Right atrium auricular region (tissue), 2 donors: ENCODE measurements around the gene TM9SF4. TPM values are rescaled to one million over a fixed set of nuclear protein-coding genes. Genes with fewer than 3 reads are reported as not detected.

Experiments
- DNase-seq: peaks from one replicate; pipeline ENCODE4 v3.0.0-alpha.2; 2019; ENCODE audit warnings: low spot score
- H3K27ac ChIP-seq, 2 donors: fragments of 200-600 bp; sonication (generic); 1 replicate in 1 of 2; 2 replicates in 1 of 2; pipeline ENCODE4 v1.5.1; 2016 to 2019
- H3K27me3 ChIP-seq, 2 donors: fragments of 200-600 bp; sonication (generic); one replicate each; pipeline versions ENCODE4 v1.5.1 to v1.6.0; 2017 to 2019
- H3K36me3 ChIP-seq: fragments of 200-600 bp; sonication (generic); one replicate; pipeline ENCODE4 v1.5.1; 2016
- H3K4me1 ChIP-seq, 2 donors: fragments of 200-600 bp; sonication (generic); one replicate each; pipeline versions ENCODE4 v1.5.1 to v1.6.0; 2017 to 2019
- H3K4me3 ChIP-seq, 2 donors: fragments of 200-600 bp; sonication (generic); 1 replicate in 1 of 2; 2 replicates in 1 of 2; pipeline ENCODE4 v1.5.1; 2017 to 2019; ENCODE audit warnings: mild to moderate bottlenecking in 1 of 2, moderate library complexity in 1 of 2
- H3K9me3 ChIP-seq, 2 donors: fragments of 200-600 bp; sonication (generic); one replicate each; pipeline ENCODE4 v1.5.1; 2019
- total RNA-seq, 2 donors: library from RNA; depleted of rRNA; stranded (reverse); fragments of >200 nt; gene quantifications; one replicate each; pipeline ENCODE4 v1.1.0, GENCODE V29; 2016
- TF ChIP-seq, protein P1 (sequence below), 2 donors: fragments of 200-600 bp; sonication (generic); IDR thresholded peaks; one replicate each; pipeline ENCODE4 v1.5.1; 2019; ENCODE audit warnings: antibody characterized with exemption in 2 of 2

Gene TM9SF4
- total RNA-seq, 2 donors from 2014 or later = 28.5 to 30.6 TPM

GRCh38 chr20:32181606-32182005, 72.1 kb downstream of the TM9SF4 start:
- no peak overlapping the region for H3K27ac ChIP-seq
- no peak overlapping the region for H3K4me3 ChIP-seq
- DNase-seq = no peak
- TF ChIP-seq, protein P1, sequence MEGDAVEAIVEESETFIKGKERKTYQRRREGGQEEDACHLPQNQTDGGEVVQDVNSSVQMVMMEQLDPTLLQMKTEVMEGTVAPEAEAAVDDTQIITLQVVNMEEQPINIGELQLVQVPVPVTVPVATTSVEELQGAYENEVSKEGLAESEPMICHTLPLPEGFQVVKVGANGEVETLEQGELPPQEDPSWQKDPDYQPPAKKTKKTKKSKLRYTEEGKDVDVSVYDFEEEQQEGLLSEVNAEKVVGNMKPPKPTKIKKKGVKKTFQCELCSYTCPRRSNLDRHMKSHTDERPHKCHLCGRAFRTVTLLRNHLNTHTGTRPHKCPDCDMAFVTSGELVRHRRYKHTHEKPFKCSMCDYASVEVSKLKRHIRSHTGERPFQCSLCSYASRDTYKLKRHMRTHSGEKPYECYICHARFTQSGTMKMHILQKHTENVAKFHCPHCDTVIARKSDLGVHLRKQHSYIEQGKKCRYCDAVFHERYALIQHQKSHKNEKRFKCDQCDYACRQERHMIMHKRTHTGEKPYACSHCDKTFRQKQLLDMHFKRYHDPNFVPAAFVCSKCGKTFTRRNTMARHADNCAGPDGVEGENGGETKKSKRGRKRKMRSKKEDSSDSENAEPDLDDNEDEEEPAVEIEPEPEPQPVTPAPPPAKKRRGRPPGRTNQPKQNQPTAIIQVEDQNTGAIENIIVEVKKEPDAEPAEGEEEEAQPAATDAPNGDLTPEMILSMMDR (IDR thresholded peaks at IDR 0.05) = no peak
- H3K36me3 ChIP-seq = no peaks in the 10 kb centered on the region
- H3K4me1 ChIP-seq = no peaks in the 10 kb centered on the region
- no peaks in the 10 kb centered on the region for H3K9me3 ChIP-seq
- H3K27me3 ChIP-seq = no peaks in the 10 kb centered on the region

DNA sequence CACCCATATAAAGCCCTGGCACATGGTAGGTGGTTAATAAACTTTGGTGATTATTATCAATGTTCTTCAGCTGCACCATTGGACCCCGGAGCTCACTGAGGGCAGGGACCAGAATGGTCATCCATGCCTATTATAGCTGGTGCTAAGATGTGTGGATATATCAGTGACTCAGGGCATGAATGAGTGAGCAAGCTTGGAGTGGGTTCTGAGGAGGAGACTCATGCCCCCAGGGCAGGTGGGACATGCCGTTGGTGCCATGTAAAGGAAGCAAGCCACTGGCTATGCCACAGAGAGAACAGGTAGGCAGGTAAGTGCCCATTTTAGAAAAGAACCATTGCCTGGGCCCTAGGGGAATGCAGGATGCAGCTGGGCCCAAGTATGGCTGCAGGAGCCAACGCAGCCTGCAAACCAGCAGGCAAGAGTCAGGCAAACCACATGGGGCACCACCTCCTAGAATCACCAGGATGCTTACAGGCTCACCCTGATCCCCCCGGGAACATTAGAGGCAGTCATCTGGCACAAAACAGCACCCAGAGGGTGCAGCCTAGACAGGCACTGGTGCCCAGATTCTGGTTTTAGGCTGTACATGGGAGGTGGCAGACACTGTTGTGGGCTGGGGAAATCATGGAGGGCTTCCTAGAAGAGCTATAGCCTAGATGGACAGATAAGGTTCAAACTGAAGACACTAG, 74.6 kb downstream of the TM9SF4 start:
- Histone ChIP-seq H3K9me3 (no peaks in the 10 kb centered on the region), H3K36me3 (no peaks in the 10 kb centered on the region), H3K4me3 (no peak overlapping the region), H3K27me3 (no peaks in the 10 kb centered on the region), H3K27ac (no peak overlapping the region), H3K4me1 (peaks cover 0 to 9% of the 10 kb centered on the region in 2 donors)
- TF ChIP-seq, protein P1 (IDR thresholded peaks at IDR 0.05) = no peak
- no peak for DNase-seq

- H3K27ac ChIP-seq = no peak overlapping the region
- H3K9me3 ChIP-seq = no peaks in the 10 kb centered on the region
- H3K4me3 ChIP-seq = no peak overlapping the region
- no peaks in the 10 kb centered on the region for H3K27me3 ChIP-seq
- TF ChIP-seq, protein P1 (IDR thresholded peaks at IDR 0.05) = no peak
- peaks cover 0 to 16% of the 10 kb centered on the region in 2 donors for H3K4me1 ChIP-seq
- DNase-seq = no peak
- no peaks in the 10 kb centered on the region for H3K36me3 ChIP-seq
These were observed 75.6 kb downstream of the TM9SF4 start for GRCh38 chr20:32184961-32185603.

- no peak for DNase-seq
- Histone ChIP-seq H3K4me1 (peaks cover 0 to 24% of the 10 kb centered on the region in 2 donors), H3K9me3 (no peaks in the 10 kb centered on the region), H3K36me3 (no peaks in the 10 kb centered on the region), H3K27ac (no peak overlapping the region), H3K27me3 (no peaks in the 10 kb centered on the region), H3K4me3 (no peak overlapping the region)
- TF ChIP-seq, protein P1 (IDR thresholded peaks at IDR 0.05) = no peak
These were observed 77.0 kb downstream of the TM9SF4 start for GRCh38 chr20:32186506-32186905.

DNA sequence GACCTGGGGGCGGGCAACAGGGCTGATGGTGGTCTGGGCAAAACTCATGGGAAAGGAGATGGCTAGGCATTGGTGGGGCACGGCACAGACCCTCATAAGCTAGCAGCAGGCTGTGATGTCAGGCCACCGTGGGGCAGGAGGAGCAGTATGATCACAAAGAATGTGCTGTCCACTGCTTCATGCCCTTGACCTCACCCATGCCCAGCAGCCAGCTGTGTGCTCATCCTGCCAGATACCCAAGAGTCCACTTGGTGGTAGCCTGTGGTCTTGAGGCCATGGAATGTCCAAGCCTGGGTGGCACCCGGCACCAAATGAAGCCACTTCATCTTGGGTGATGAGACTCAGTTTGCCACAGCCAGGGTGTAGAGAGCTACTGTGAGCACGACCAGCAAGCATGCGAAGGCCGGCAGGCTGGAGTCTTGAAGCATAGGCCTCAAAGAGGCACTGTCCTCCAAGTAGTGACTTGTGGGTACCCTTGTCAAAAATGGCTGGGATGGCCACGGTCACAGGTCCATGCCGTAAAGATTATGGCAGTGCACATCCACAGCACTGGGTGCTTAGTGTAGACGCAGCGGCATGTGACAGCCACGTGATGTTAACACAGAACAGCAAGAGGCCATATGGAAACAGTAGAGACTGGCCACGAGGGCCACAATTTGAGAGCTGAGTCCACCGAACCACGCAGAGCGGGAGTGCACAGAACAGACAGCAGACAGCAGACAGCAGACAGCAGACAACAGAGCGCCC, 79.0 kb downstream of the TM9SF4 start:
- no peak overlapping the region for H3K4me3 ChIP-seq
- DNase-seq = no peak
- no peaks in the 10 kb centered on the region for H3K36me3 ChIP-seq
- no peaks in the 10 kb centered on the region for H3K27me3 ChIP-seq
- H3K4me1 ChIP-seq = peaks cover 0 to 42% of the 10 kb centered on the region in 2 donors
- TF ChIP-seq, protein P1 (IDR thresholded peaks at IDR 0.05) = no peak
- H3K9me3 ChIP-seq = no peaks in the 10 kb centered on the region
- H3K27ac ChIP-seq = no peak overlapping the region
